Caco-2 (cell line): Measurements from ENCODE around the gene PRRX2. TPM values are rescaled to one million over a fixed set of nuclear protein-coding genes. Genes with fewer than 3 reads are reported as not detected.

Source experiments
- BruUV-seq: library from RNA; stranded (reverse); fragments of 400-500 nt; replicated peaks from 2 replicates; lab custom pipeline; 2021; lab: Mats Ljungman, UMichigan
- CTCF ChIA-PET: fragments of 300-600 bp; sonication (Branson Sonifier 250); formaldehyde crosslinking; loops from one replicate; lab custom pipeline; 2022; ENCODE audit warnings: antibody characterized with exemption; lab: Charles Lee
- POLR2A ChIA-PET: fragments of 300-600 bp; sonication (Branson Sonifier 250); formaldehyde crosslinking; loops from one replicate; lab custom pipeline; 2022; ENCODE audit warnings: antibody characterized with exemption; lab: Charles Lee
- DNase-seq, 2 experiments: peaks; one replicate each; pipeline versions ENCODE4 v3.0.0 to v3.0.0-alpha.2; 2020 to 2022
- H3K27me3 ChIP-seq: replicated peaks from 2 replicates; pipeline ENCODE4 v1.6.0; 2011; ENCODE audit warnings: low read length; ENCODE audit not compliant: control insufficient read depth, insufficient read depth
- H3K36me3 ChIP-seq: 2 replicates; pipeline ENCODE4 v1.5.1; 2011; ENCODE audit warnings: low read length; ENCODE audit not compliant: control insufficient read depth, insufficient read depth
- H3K4me1 ChIP-seq: fragments of 250-450 bp; sonication (Bioruptor Pico); 2 replicates; pipeline ENCODE4 v1.5.1; 2020; ENCODE audit warnings: mild to moderate bottlenecking
- H3K4me3 ChIP-seq: 2 replicates; pipeline ENCODE4 v1.5.1; 2011; ENCODE audit warnings: low read depth, mild to moderate bottlenecking, control low read depth, low read length
- H3K9me3 ChIP-seq: fragments of 250-450 bp; sonication (Bioruptor Pico); 2 replicates; pipeline ENCODE4 v1.5.1; 2020; ENCODE audit warnings: mild to moderate bottlenecking, moderate library complexity
- H3K27ac Mint-ChIP-seq: one replicate; pipeline ENCODE4 v1.8.0; 2022; ENCODE audit warnings: mixed read lengths; ENCODE audit not compliant: unreplicated experiment
- H3K27me3 Mint-ChIP-seq: one replicate; pipeline ENCODE4 v1.8.0; 2022; ENCODE audit warnings: mixed read lengths; ENCODE audit not compliant: insufficient read depth, unreplicated experiment
- H3K36me3 Mint-ChIP-seq: one replicate; pipeline ENCODE4 v1.8.0; 2022; ENCODE audit warnings: mild to moderate bottlenecking, mixed read lengths; ENCODE audit not compliant: insufficient read depth, unreplicated experiment
- H3K4me1 Mint-ChIP-seq: one replicate; pipeline ENCODE4 v1.8.0; 2022; ENCODE audit warnings: low read depth, mixed read lengths; ENCODE audit not compliant: unreplicated experiment
- H3K4me3 Mint-ChIP-seq: one replicate; pipeline ENCODE4 v1.8.0; 2022; ENCODE audit warnings: mild to moderate bottlenecking, moderate library complexity, mixed read lengths; ENCODE audit not compliant: unreplicated experiment
- H3K9me3 Mint-ChIP-seq: one replicate; pipeline ENCODE4 v1.8.0; 2022; ENCODE audit warnings: mixed read lengths; ENCODE audit not compliant: unreplicated experiment
- CTCF ChIP-seq, 2 experiments: fragments of 200-600 bp in 1 of 2; IDR thresholded peaks; 1 replicate in 1 of 2; 2 replicates in 1 of 2; pipeline versions ENCODE4 v1.5.1 to v1.8.0; 2011 to 2022; ENCODE audit warnings: antibody characterized with exemption in 1 of 2, control low read depth in 1 of 2, inconsistent platforms in 1 of 2, low read depth in 1 of 2, low read length in 1 of 2, mild to moderate bottlenecking in 1 of 2, moderate library complexity in 1 of 2; ENCODE audit not compliant: insufficient read depth in 1 of 2, severe bottlenecking in 1 of 2, unreplicated experiment in 1 of 2
- intact Hi-C: fragments of 100-400 bp; cut with micrococcal nuclease; formaldehyde crosslinking; loops from one replicate; pipeline ENCODE4 v1.10.0; 2022; ENCODE audit not compliant: unreplicated experiment
- total RNA-seq: library from RNA; stranded (reverse); gene quantifications from 2 replicates; pipeline ENCODE4 v1.2.3, GENCODE V29; 2022

The PRRX2 gene
- total RNA-seq, 1 experiment from 2014 or later, result not detected

GRCh38 chr9:129701549-129701948 is 36.1 kb downstream of the PRRX2 start:
- no peaks in the 10 kb centered on the region for H3K36me3 ChIP-seq
- peaks cover 2% of the 10 kb centered on the region for H3K27me3 ChIP-seq
- no peak overlapping the region for H3K27ac Mint-ChIP-seq
- H3K9me3 ChIP-seq, result no peaks in the 10 kb centered on the region
- no TSS peak for BruUV-seq
- intact Hi-C loops, result no loop called here
- H3K4me3 Mint-ChIP-seq, result no peak overlapping the region
- peaks cover 10% of the 10 kb centered on the region for H3K27me3 Mint-ChIP-seq
- no peaks in the 10 kb centered on the region for H3K36me3 Mint-ChIP-seq
- H3K4me3 ChIP-seq, result no peak overlapping the region
- DNase-seq, result no peak
- H3K9me3 Mint-ChIP-seq, result no peaks in the 10 kb centered on the region
- ChIA-PET CTCF (interaction anchor here (1.3 kb wide), 1 partner anchor 89 kb away, joined by 3 read pairs; no protein-coding TSS in a partner anchor), POLR2A (no interaction called here)
- H3K4me1 ChIP-seq, result no peaks in the 10 kb centered on the region
- peaks cover 5% of the 10 kb centered on the region for H3K4me1 Mint-ChIP-seq
- no peak for TF ChIP-seq CTCF (IDR thresholded peaks at IDR 0.05; ENCODE audit: insufficient read depth in 1 of 2, low read depth in 1 of 2, low read length in 1 of 2, severe bottlenecking in 1 of 2, unreplicated experiment in 1 of 2)

GRCh38 chr9:129702589-129703520 is 37.4 kb downstream of the PRRX2 start:
- no peaks in the 10 kb centered on the region for H3K9me3 ChIP-seq
- H3K27me3 ChIP-seq, result no peaks in the 10 kb centered on the region
- ChIA-PET POLR2A (no interaction called here), CTCF (no interaction called here)
- Mint-ChIP-seq H3K27ac (no peak overlapping the region), H3K4me1 (no peaks in the 10 kb centered on the region), H3K9me3 (no peaks in the 10 kb centered on the region), H3K27me3 (peaks cover 7% of the 10 kb centered on the region), H3K4me3 (no peak overlapping the region), H3K36me3 (no peaks in the 10 kb centered on the region)
- intact Hi-C loops, result no loop called here
- no peaks in the 10 kb centered on the region for H3K4me1 ChIP-seq
- no peak for TF ChIP-seq CTCF (IDR thresholded peaks at IDR 0.05; ENCODE audit: insufficient read depth in 1 of 2, low read depth in 1 of 2, low read length in 1 of 2, severe bottlenecking in 1 of 2, unreplicated experiment in 1 of 2)
- no peak for DNase-seq
- no TSS peak for BruUV-seq
- H3K4me3 ChIP-seq, result no peak overlapping the region
- no peaks in the 10 kb centered on the region for H3K36me3 ChIP-seq

GRCh38 chr9:129703667-129704355 is 38.4 kb downstream of the PRRX2 start:
- Histone ChIP-seq H3K36me3 (no peaks in the 10 kb centered on the region), H3K9me3 (no peaks in the 10 kb centered on the region), H3K4me1 (no peaks in the 10 kb centered on the region), H3K4me3 (no peak overlapping the region), H3K27me3 (no peaks in the 10 kb centered on the region)
- H3K27me3 Mint-ChIP-seq, result peaks cover 7% of the 10 kb centered on the region
- H3K4me1 Mint-ChIP-seq, result no peaks in the 10 kb centered on the region
- no peaks in the 10 kb centered on the region for H3K9me3 Mint-ChIP-seq
- BruUV-seq, result no TSS peak
- no peak for TF ChIP-seq CTCF (IDR thresholded peaks at IDR 0.05; ENCODE audit: insufficient read depth in 1 of 2, low read depth in 1 of 2, low read length in 1 of 2, severe bottlenecking in 1 of 2, unreplicated experiment in 1 of 2)
- H3K36me3 Mint-ChIP-seq, result no peaks in the 10 kb centered on the region
- no peak overlapping the region for H3K27ac Mint-ChIP-seq
- ChIA-PET POLR2A (no interaction called here), CTCF (no interaction called here)
- H3K4me3 Mint-ChIP-seq, result no peak overlapping the region
- DNase-seq, result no peak
- intact Hi-C loops, result no loop called here
